Stimulated activated CD8-positive, alpha-beta memory T cell treated with anti-CD3 and anti-CD28 coated beads, Interleukin-7, amount 100 ng/mL, for 24 hours (primary cell): Measurements from ENCODE around the gene JAM3.

Experiments
- DNase-seq: peaks from one replicate; pipeline ENCODE4 v3.0.0-alpha.2; 2020; ENCODE audit warnings: low read depth

JAM3 gene

DNA sequence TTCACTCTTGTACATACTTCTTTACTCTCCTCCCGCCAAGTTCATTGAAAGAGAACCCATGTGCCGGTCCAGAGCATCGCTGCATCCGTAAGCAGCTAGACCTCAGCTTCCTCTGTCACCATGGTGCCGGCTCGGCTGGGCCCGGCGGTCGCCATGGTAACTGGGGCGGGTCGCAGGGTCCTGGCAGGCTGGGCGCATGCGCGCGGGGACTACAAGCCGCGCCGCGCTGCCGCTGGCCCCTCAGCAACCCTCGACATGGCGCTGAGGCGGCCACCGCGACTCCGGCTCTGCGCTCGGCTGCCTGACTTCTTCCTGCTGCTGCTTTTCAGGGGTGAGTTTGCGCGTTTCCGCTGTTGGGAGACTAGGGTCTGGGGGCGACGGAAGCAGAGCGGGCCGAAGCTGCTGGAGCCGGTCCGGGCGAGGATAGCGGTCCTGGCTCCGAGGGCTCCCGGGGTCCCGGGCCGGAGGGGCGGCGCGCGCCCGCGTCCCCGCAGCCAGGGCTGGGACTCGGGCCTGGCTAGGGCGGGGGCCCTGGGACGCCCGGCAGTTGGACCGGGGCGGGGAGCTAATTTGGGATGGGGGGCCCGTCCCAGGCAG is at the start of gene JAM3:
Gene JAM3, plus strand, starts transcription at position 244 of the 597 bp plus-strand sequence. Its CDS starts 12 bp downstream, at position 256.
- DNase-seq, result peak; percentile 95

DNA sequence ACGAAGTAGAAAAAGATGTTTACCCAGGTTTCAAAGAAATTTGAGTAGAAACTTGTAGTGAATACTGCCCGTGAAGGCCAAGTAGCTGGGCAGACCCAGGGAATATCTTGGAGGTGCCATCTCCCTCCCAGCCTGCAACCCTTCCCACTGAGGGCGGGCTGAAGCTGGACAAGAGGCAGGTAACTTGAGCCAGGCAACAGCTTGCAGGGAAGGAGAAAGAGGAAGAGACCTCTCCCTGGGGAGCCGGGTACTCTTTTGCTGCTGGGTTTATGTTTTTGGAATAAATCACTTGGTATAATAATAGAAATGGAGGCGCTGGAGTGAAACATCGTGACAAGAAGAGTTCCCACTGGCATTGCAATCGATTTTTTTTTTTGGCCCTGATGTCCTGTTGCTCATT is 49.4 kb upstream of the JAM3 start:
- DNase-seq, result no peak

DNA sequence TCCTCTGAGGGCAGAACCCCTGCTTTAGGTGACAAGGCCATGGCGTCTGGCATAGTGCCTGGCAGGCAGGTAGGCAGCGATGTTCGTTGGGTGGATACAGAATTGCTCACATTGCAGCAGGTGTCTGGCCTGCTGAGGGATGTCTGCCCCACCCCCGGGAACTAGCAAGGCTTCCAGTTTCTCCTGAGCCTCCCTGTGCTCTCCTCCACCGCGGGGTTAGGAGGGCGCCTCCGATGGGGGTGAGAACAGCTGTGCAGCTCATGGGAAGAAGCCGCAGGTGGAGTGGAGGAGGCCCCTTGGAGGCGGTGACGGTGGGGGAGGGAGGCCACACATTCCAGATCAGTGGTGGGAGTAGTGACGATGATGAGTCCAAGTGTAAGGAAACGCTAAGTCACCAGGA is 48.3 kb upstream of the JAM3 start:
- no peak for DNase-seq

DNA sequence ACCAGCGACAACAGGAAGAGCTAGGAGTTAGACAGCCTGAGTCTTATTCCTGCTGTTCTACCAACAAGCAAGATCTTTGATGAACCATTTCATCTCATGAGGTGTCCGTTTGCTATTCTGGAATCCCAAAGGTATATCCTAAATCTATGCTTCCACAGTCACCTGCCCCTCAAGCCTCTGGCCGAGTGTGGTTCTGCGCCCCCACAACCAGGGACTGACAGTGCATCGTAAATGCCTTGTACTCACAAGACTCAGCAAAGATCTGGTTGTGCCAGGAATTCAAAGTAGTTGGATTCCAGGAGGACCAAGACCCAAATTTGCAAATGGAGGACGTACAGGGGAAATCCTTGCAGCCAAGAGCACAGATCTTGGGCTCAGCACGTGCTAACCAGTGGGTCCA is 47.5 kb upstream of the JAM3 start:
- DNase-seq, result no peak

DNA sequence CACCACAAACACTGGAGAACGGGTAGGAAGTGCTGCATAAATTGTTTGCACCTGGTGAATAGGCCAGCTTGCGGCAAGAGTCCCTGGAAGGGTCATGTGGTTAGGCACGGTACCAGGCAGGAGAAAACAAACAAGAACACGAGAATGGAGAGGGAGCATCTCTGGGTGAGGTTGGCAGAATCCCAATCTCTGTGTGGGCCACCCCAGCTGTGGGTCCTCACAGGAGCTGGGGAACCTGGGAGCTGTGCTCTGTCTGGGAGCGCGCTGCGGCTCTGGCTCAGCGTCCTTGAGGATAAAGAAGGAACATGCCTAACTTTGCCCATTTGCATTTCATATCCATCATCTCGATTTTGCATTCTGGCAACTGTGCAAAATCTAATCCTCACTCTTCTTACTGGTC is 46.1 kb upstream of the JAM3 start:
- DNase-seq, result no peak

DNA sequence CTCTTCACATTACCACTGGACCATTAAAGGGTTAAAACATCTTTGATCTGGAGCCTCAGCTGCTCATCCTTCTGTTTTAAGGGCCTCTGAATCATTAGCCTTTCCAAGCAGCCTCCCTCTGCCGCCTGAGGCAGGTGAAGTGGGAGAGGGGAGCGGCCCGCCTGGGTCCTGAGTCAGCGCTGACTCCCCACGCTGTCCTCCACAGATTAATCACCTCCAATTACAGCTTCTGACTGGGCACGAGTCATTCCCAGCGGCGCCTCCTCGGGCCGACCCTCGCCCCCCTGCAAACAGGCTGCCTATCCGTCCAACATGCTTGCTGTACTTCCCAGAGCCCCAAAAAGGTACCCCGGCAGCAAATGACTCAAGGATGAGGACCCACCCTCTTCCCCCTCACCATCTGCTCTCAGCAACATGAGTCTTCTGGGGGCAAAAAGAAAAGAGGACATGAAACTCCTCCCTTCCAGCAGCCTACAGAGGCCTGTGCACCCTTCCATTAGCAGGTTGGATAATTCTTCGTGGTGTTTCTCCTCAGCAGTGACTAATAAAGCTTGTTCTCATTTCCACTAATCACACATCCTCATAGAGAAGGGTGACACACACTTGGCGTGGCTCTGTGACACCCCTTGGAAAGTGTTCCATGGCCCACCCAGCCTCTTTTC is 44.3 kb upstream of the JAM3 start:
- DNase-seq, result no peak

DNA sequence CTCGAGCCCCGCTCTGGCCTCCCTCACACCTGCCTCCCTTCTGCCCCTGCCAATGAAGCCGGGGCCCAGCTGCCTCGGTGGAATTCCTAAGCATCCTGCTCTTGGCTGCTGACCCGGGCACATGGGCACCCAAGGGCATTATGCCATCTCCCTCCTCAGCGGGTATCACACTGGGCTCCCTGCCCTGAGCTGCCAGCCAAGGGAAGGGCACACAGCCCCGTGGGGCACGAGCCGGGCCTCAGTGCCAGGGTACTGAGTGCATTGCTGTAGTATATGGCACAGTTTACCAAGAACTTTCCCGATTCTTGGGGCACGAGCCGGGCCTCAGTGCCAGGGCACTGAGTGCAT is 43.8 kb upstream of the JAM3 start:
- no peak for DNase-seq

DNA sequence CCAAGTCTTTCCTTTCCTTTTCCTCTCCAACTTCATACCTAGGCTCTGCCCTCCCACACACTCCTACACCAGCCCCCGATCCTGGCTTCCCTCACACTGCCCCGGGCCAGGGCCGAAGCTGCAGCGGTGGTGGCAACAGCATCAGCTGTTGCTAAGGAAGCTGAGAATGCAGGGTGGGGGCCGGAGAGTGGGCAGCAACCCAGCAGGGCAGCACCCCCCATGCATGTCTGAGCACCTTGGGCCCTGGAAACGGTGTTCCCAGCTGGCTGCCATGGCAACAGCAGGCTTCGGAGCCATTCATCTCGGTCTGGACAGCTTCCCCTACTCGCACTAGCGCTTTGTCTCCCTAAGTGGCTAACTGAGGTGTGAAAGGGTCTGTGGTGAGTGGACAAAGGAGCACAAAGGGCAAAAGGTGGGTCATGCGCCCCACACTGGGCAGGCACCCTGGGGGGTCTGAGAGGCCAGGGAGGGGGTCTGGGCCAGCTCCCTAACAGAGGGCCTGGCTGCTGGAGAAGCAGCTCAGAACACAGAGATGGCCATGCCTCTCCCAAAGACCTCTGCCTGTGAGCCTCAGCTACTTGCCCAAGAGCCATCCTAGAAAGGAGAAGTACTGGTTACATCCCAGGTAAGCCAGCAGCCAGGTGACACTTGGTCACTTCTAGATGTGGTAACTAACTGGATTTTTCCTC is 42.1 kb upstream of the JAM3 start:
- DNase-seq, result no peak

DNA sequence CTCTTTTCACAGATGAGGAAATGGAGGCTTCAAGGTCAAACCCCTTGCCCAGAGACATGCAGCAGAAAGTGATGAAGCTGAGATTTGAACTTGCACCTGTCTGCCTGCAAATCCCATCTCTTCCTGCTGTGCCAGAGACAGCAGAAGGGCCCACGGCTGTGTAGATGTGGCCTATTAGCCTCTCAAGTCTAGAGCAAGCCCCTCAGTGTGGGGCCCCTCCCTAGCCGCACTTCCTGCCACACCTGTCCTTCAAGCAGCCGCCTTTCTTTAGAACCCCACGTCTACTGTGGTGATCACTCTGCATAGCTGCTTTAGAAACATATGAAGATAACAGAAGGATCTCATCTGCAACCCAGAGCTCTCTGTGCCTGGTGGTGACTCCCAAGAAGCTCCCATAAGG is 41.2 kb upstream of the JAM3 start:
- no peak for DNase-seq

DNA sequence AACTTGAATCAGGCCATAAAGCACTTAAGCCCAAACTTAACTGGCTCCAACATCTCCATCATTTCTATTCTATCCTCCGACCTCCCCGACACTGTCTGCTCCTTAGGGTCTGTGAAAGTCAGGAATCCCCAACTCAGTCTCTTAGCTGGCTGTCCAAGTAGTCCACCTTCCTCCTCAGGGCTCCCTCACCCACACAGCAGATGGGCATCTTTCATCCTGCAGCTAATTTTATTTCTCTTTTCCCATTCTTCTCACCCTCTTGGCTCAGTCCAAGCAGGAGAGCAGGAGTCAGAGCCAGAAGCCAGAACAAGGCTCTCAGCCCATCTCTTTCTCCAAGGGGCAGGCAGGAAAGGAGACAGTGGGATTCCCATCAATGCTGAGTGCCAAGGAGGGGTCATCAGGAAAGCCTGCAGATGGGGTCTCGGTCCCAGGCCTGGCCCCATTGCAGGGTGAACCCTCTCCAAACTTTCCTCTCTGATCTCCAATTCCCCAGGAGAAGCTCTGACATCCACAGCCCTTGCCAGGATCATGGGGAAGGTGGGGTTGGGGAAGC is 40.4 kb upstream of the JAM3 start:
- DNase-seq, result no peak

DNA sequence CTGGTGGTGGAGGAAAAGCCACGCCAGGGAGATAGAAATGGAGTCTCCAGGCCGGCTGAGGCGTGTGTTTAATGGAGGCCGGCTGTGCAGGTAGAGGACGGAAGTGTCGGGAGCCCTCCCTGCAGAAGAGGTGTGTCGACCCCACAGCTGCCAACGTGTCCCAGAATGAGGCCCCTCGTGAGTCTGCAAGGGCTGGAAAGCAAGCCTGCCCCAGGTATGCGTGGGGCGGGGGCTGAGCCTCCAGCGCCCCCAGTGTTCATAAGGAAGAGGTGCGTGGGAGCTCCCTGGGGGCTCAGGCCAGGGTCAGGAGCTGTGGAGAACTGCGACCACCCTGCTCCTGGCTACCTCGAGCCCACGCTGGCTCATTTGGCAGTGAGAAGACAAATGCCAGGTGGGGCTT is 38.0 kb upstream of the JAM3 start:
- DNase-seq, result no peak

DNA sequence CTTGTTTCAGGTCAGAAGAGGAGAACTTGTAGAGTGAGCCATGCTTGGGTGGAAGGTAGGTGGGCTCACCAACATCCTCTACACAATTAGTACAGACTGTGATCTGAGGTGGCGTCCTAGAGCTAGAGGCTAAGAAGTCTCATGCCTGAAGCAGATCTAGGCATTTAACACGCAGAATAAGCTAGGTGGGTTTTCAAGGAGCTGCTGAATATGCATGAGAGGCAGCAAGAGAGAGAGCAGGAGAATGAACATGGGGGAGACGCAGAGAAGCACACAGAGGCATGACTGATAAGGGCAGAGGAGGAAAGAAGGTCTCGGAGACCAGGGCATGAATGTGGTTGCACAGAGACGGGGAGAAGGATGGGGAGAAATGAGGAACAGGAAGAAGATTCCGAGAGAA is 36.8 kb upstream of the JAM3 start:
- no peak for DNase-seq

DNA sequence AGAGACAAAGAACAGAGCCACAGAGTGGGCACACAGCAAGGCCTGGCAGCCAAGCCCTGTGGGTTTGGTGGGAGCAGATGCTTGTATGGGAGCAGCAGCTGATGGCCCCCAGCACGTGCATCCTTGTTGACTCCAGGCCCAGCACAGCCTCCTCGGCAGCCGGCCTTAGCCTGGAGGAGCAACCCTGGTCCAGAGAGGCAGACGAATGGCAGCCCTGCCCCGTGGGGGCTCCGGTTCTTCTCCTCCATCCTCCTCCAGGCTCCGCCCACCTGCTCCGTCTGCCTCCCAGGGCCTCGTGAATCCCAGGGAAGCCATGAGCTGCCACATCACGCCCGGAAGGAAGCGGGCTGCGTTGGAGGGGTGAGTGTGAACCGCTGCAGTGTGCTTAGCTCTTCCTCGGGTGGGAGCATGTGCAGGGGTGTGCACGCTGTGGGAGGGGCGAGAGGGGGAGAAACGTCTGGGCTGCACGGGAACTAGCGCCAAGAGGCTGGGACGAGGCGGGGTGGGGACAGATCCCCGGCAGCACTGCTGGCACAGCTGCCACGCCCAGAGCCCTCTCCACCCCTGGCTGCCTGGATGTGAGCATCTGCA is 36.3 kb upstream of the JAM3 start:
- no peak for DNase-seq

DNA sequence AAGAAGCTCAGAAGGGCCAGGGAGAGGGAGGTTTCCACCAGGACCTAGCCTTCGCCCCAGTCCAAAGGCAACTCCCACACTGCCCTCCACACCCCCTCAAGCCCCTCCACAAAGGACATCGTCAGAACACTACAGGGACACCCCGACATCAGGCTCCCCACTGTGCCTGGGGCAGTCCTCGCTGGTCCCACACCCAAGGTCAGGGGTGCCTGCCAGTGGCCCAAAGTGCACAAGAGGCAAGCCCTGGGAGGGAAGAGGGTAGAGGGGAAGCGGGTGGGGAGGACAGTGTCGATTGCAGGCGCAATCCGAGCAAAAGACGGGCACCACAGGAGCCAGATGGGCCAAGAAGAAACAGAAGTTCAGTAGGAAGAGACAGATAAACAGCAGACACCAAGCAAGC is 35.6 kb upstream of the JAM3 start:
- DNase-seq, result no peak

DNA sequence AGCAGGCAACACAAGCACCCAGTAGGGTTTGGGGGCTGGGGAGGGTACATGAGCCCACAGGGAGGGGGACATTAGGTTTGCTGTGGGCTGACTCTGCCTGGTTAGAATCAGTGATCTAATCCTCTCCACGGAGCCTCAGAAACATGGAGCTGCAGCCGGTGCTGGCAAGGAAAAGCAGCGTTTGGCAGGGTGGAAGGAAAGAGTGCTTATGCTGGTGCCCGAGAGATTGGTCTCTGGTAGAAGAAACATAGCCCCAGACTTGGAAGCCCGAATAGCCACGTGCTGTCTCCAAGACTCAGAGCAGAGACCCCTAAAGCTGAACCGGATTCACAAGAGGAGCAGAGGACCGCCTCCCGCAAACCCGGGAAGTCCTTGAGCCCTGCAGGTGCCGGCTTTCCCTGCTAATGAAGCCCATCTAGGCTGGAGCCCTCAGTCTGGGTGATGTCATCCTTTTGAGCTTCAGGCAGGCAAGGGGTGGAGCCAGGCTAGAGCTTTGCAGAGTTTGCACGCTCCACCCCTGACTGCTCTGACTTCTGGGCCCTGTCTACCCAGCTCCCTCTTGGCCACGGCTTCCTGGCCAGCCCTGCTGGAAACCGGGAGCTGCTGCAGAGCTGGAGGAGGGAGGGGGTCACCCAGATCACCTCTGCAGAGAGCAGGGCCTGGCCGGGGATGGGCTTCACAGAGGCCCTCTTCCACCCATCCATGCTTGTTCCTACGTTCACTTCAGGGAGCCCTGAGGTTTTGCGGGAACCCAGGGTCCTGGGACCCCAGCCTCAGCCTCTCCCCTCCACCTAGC is 35.0 kb upstream of the JAM3 start:
- DNase-seq, result no peak

DNA sequence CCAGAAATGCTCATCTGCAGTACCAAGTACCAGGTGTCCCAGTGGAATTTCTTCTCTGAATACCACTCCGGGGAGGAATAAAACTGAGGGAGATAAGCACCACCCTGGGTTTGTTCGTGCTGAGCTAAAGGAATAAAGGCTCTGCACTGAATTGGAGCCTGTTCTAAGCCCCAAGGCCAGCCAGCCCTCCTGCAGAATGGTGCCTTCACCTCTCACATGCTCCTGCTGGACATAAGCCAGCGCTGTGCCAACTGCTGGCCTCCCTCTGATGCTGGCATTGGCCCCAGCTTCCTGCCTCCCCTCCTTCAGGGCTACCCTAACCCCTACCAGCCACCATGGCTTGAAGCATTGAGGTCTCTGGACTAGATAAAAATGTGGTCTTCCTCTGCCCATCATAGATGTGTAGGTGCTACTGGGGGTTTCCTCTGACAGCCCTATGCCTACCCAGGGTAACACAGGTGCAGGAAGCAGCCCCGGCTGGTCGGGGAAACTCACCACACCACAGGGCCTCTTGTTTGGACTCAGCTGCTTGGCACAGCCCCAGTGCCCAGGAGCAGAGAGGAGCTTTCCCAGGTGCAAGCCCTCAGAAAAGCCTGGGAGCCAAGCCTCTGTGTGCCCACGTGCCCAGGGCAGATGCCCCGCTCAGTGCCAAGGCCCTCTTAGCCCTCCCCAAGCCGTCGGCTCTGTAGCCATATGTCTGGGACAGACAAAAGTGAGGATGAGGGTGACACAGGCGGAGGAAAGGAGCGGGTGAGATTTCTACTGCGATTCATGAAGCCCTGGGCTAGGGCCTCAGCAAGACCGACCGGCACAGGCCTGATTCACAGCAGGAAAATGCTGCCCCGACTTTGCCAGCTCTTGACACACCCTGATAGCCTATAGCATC is 34.1 kb upstream of the JAM3 start:
- DNase-seq, result no peak

DNA sequence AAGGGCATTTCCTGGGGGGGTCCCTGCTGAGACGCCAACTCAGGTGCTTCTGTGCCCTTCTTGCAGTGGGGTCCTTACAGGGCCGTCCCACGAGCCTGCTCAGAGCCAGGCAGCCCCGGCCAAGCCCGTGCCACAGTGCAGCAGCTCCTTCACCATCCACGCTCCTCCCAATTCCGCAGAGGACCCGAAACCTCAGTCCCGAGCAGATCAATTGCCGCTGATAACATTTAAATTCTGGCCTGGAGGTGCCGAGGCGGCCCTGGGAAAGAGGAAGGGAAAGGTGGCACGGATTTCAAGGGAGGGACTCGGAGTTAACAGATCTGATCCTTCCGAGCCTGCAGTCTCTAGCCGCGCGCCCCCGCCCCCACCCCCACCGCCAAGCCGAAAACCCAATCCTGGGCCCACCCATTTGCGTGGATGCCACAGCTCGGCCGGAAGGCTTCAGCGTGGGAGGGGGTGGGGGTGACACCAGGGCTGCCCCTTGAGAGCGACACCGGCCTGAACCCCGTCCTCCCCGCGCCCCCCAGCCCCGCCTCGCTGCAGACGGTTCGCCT is 32.3 kb upstream of the JAM3 start:
- no peak for DNase-seq

DNA sequence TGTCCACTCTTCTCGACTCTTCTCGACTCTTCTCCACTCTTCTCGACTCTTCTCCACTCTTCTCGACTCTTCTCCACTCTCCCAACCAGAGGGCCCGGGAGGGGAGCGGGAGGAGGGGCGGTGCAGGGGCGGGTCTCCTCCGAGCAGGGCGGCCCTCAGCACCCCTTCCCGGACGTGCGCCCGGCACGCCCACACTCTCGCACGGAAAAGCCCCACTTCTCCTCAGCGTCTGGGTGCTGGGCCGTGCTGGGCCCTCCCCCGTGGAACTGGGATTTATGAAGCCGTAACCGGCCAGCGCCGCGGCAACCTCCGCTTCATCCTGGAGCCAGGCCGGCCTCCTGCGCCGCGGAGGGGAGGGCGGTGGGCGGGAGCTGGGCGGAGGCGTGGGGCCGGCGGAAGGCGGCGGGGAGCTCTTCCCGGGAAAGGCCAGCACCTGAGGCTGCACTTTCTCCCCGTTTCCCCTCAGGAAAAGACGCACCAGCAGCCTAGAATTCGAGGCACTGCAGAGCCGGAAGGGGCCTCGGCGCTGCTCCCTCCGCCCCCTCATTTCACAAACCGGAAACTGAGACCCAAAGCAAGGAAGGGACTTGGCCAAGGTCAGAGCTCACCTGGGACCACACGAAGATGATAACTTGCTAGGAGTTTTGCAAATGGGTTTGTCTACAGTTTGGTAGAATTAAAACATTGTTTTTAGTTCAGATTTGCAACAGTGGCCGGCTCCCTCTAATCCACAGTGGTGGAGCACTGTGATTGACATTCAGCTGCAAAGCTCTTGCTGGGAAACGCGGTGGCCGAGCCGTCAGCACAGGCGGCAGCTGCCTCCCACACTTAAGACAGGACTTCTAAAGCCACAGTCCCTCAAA is 31.6 kb upstream of the JAM3 start:
- DNase-seq, result peak; percentile 30

DNA sequence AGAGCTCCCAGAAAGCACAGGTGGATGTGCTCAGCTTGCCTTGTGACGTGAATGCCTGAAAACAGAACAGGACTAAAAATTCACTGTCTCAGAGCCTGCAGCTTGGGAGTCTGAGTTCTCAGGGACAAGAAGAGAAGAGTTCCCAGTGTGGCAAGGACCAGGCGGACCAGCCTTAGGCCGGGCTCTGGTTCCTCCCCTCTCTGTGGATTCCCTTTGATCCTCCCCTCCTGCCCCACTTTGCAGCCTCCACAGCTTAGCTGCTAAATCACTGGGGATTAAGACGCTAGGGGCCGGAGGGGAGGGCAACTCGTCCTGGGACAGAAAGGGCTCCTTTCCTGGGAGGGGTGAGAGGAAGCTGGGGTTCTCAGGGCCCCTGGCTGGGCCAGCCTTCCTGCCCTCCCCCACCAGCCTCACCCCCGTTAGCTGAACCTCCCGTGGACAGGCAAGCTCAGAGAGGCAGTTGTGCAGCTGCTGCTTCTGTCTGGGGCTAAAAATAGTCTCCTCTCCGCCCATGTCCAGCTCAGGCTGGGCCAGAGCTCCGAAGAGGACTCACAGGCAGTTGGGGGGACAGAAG is 29.9 kb upstream of the JAM3 start:
- no peak for DNase-seq
